ENCODE measurements around the gene KDSR.

GRCh38 chr18:63282793-63283192, 84.2 kb downstream of the KDSR start:
- TF ChIP-seq YY1 (IDR thresholded peaks at IDR 0.05; ENCODE audit: insufficient read depth, insufficient read length) (no peak), ZNF274 (IDR thresholded peaks at IDR 0.05; ENCODE audit: low read depth, low read length) (no peak), SUZ12 (IDR thresholded peaks at IDR 0.05; ENCODE audit: extremely low read depth, insufficient read depth, insufficient read length) (no peak)

All from NT2/D1 (cell line).